ENCODE measurements around the gene DRAM1.

DNA sequence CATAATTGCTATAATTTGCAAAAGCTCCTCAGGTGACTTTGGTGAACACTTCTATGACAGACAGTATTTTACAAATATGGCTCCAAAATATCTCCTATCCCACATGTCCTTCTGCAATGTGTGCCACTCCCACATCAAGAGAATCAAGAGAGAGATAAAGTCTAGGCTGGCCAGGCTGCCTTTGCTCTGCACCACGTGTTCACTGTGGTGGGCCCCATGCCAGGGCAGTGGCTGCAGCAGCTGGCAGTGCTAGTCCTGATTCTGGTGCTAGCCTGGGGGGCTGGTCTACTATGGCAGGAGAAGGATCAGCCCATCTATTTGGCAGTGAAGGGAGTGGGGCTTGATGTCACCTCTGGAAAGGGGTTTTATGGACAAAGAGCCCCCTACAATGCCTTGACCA is 86.3 kb downstream of the DRAM1 start:
- TF ChIP-seq CTCF (IDR thresholded peaks at IDR 0.05) (no peak), POLR2A (IDR thresholded peaks at IDR 0.05) (no peak)

Measured in lower leg skin (tissue), 3 donors.